GM23338 (cell line): ENCODE results near the gene BRI3. TPM values are rescaled to one million over a fixed set of nuclear protein-coding genes. Genes with fewer than 3 reads are reported as not detected.

Experiments used
- ATAC-seq: fragments of 200-7000 bp; cut with Tn5 transposase; 3 replicates; pipeline ENCODE4 v1.9.1; 2020
- DNase-seq: peaks from one replicate; pipeline ENCODE4 v3.0.0-alpha.2; 2015; ENCODE audit warnings: low spot score
- H2AFZ ChIP-seq: fragments of 200-600 bp; sonication (generic); 2 replicates; pipeline ENCODE4 v1.8.0; 2016; ENCODE audit warnings: antibody characterized with exemption, mild to moderate bottlenecking, moderate library complexity
- H3F3A ChIP-seq: fragments of 200-600 bp; sonication (generic); replicated peaks from 2 replicates; pipeline ENCODE4 v1.8.0; 2017; ENCODE audit warnings: antibody characterized with exemption, mixed run types, low read depth
- H3K27ac ChIP-seq: fragments of 200-600 bp; sonication (generic); 2 replicates; pipeline ENCODE4 v1.6.1; 2016; ENCODE audit warnings: low read depth
- H3K27me3 ChIP-seq: fragments of 200-600 bp; sonication (generic); 2 replicates; pipeline ENCODE4 v1.8.0; 2016; ENCODE audit warnings: mild to moderate bottlenecking, mixed run types, moderate library complexity; ENCODE audit not compliant: insufficient read depth
- H3K36me3 ChIP-seq: fragments of 200-600 bp; sonication (generic); 2 replicates; pipeline ENCODE4 v1.8.0; 2016; ENCODE audit warnings: mild to moderate bottlenecking; ENCODE audit not compliant: insufficient read depth
- H3K4me1 ChIP-seq: fragments of 200-600 bp; sonication (generic); 2 replicates; pipeline ENCODE4 v1.8.0; 2016; ENCODE audit warnings: mild to moderate bottlenecking, moderate library complexity; ENCODE audit not compliant: insufficient read depth
- H3K4me2 ChIP-seq: fragments of 200-600 bp; sonication (generic); 2 replicates; pipeline ENCODE4 v1.7.1; 2017; ENCODE audit warnings: mixed run types
- H3K4me3 ChIP-seq: fragments of 200-600 bp; sonication (generic); 2 replicates; pipeline ENCODE4 v1.6.1; 2016; ENCODE audit warnings: mixed run types
- H3K79me2 ChIP-seq: fragments of 200-600 bp; sonication (generic); replicated peaks from 2 replicates; pipeline ENCODE4 v1.8.0; 2017; ENCODE audit warnings: mild to moderate bottlenecking; ENCODE audit not compliant: insufficient read depth
- H3K9me2 ChIP-seq: fragments of 200-600 bp; sonication (generic); 2 replicates; pipeline ENCODE4 v1.8.0; 2017; ENCODE audit not compliant: insufficient read depth
- H4K20me1 ChIP-seq: fragments of 200-600 bp; sonication (generic); replicated peaks from 2 replicates; pipeline ENCODE4 v1.8.0; 2017; ENCODE audit warnings: mild to moderate bottlenecking; ENCODE audit not compliant: insufficient read depth
- H3K27ac Mint-ChIP-seq: 2 replicates; pipeline ENCODE4 v1.8.0; 2020; ENCODE audit warnings: inconsistent platforms, mild to moderate bottlenecking, moderate library complexity, mixed read lengths
- H3K27me3 Mint-ChIP-seq: 3 replicates; pipeline ENCODE4 v1.8.0; 2022; ENCODE audit warnings: low read depth, mild to moderate bottlenecking, moderate library complexity, mixed read lengths, inconsistent platforms; ENCODE audit not compliant: insufficient read depth, poor library complexity
- H3K36me3 Mint-ChIP-seq: 3 replicates; pipeline ENCODE4 v1.8.0; 2021; ENCODE audit warnings: low read depth, mild to moderate bottlenecking, inconsistent platforms, moderate library complexity, mixed read lengths
- H3K4me1 Mint-ChIP-seq: 3 replicates; pipeline ENCODE4 v1.8.0; 2020; ENCODE audit warnings: mild to moderate bottlenecking, inconsistent platforms, mixed read lengths
- H3K4me3 Mint-ChIP-seq: 3 replicates; pipeline ENCODE4 v1.8.0; 2021; ENCODE audit warnings: moderate library complexity, mild to moderate bottlenecking, inconsistent platforms, mixed read lengths
- H3K9me3 Mint-ChIP-seq: 3 replicates; pipeline ENCODE4 v1.8.0; 2020; ENCODE audit warnings: moderate library complexity, mild to moderate bottlenecking, inconsistent platforms, mixed read lengths
- CREB1 ChIP-seq: fragments of 250-450 bp; sonication (Bioruptor Pico); IDR thresholded peaks from 2 replicates; pipeline ENCODE4 v1.5.0; 2020; ENCODE audit warnings: low read depth, mild to moderate bottlenecking, moderate library complexity
- CTCF ChIP-seq, 2 experiments: fragments of 200-600 bp in 1 of 2; sonication (generic) in 1 of 2; conservative IDR thresholded peaks; 2 replicates each; pipeline versions ENCODE4 v1.5.1 to v1.6.1; 2016 to 2017; ENCODE audit warnings: antibody characterized with exemption in 2 of 2, low read depth in 2 of 2, mild to moderate bottlenecking in 2 of 2, moderate library complexity in 1 of 2
- ETS1 ChIP-seq: IDR thresholded peaks from 2 replicates; pipeline ENCODE4 v1.6.1; 2016; ENCODE audit warnings: antibody characterized with exemption
- EZH2 ChIP-seq: fragments of 200-600 bp; sonication (generic); IDR thresholded peaks from one replicate; pipeline ENCODE4 v1.8.0; 2017; ENCODE audit warnings: antibody characterized with exemption, mild to moderate bottlenecking, low read depth; ENCODE audit not compliant: unreplicated experiment
- JUNB ChIP-seq: IDR thresholded peaks from one replicate; pipeline ENCODE4 v1.6.1; 2016; ENCODE audit warnings: antibody characterized with exemption; ENCODE audit not compliant: unreplicated experiment
- NANOG ChIP-seq: IDR thresholded peaks from 2 replicates; pipeline ENCODE4 v1.6.1; 2016; ENCODE audit warnings: antibody characterized with exemption, borderline replicate concordance
- REST ChIP-seq: IDR thresholded peaks from one replicate; pipeline ENCODE4 v1.6.1; 2018; ENCODE audit warnings: antibody characterized with exemption; ENCODE audit not compliant: unreplicated experiment
- STAT1 ChIP-seq: IDR thresholded peaks from one replicate; pipeline ENCODE4 v1.6.1; 2016; ENCODE audit warnings: antibody characterized with exemption; ENCODE audit not compliant: unreplicated experiment
- ZNF331 ChIP-seq: fragments of 250-450 bp; sonication (Bioruptor Pico); IDR thresholded peaks from 2 replicates; pipeline ENCODE4 v1.5.0; 2020; ENCODE audit warnings: low read depth, mild to moderate bottlenecking, moderate library complexity
- ZNF462 ChIP-seq: fragments of 250-450 bp; sonication (Bioruptor Pico); IDR thresholded peaks from 2 replicates; pipeline ENCODE4 v1.5.0; 2020; ENCODE audit warnings: mild to moderate bottlenecking, moderate library complexity
- polyA plus RNA-seq: library from polyadenylated mRNA; unstranded; fragments of >200 nt; fragmentation: Nextera tagmentation; extraction: Ambion mirVana; gene quantifications from 2 replicates; pipeline ENCODE4 v1.2.1, GENCODE V29; 2016
- total RNA-seq: library from RNA; depleted of rRNA; stranded (reverse); fragments of >200 nt; shearing (Covaris generic); gene quantifications from 2 replicates; pipeline ENCODE4 v1.2.3, GENCODE V29; 2014

Gene BRI3
- total and polyA plus RNA-seq, 2 experiments from 2014 or later: 21.7 to 66.1 TPM

GRCh38 chr7:98232799-98233198 is 48.7 kb upstream of the BRI3 start (continued):
- TF ChIP-seq ZNF462 (no peak), STAT1 (no peak), CREB1 (CRISPR knock-in tag) (no peak), CTCF (conservative IDR thresholded peaks at IDR 0.05; ENCODE audit: low read depth in 2 of 2) (no peak), EZH2 (no peak), JUNB (no peak)

GRCh38 chr7:98233219-98234070 is 48.0 kb upstream of the BRI3 start:
- H3K9me3 Mint-ChIP-seq: no peaks in the 10 kb centered on the region
- no peaks in the 10 kb centered on the region for H3K9me2 ChIP-seq
- DNase-seq (no peak), ATAC-seq (no peak; the same call in 2 of the 3 replicates)
- H3K27me3 ChIP-seq: no peaks in the 10 kb centered on the region
- H3K27ac ChIP-seq: no peak overlapping the region
- no peak overlapping the region for H2AFZ ChIP-seq
- no peaks in the 10 kb centered on the region for H4K20me1 ChIP-seq
- H3K4me1 ChIP-seq: no peaks in the 10 kb centered on the region
- H3K4me2 ChIP-seq: no peak overlapping the region
- H3K79me2 ChIP-seq: no peaks in the 10 kb centered on the region
- H3K4me1 Mint-ChIP-seq: no peaks in the 10 kb centered on the region
- no peak overlapping the region for H3K4me3 ChIP-seq
- H3F3A ChIP-seq: no peaks in the 10 kb centered on the region
- TF ChIP-seq ZNF331 (CRISPR knock-in tag) (no peak), JUNB (no peak), EZH2 (no peak), REST (no peak), NANOG (no peak), CREB1 (CRISPR knock-in tag) (no peak), ETS1 (no peak), STAT1 (no peak)
- no peaks in the 10 kb centered on the region for H3K36me3 ChIP-seq
- H3K27me3 Mint-ChIP-seq: peaks cover 6% of the 10 kb centered on the region
- H3K27ac Mint-ChIP-seq: no peak overlapping the region
- no peaks in the 10 kb centered on the region for H3K36me3 Mint-ChIP-seq
- H3K4me3 Mint-ChIP-seq: no peak overlapping the region
